ENCODE measurements around the gene RAB40B. TPM values are rescaled to one million over a fixed set of nuclear protein-coding genes. Genes with fewer than 3 reads are reported as not detected.

RAB40B gene
- total RNA-seq, 4 donors from 2014 or later = 4.1 to 18.5 (median 11.3) TPM

DNA sequence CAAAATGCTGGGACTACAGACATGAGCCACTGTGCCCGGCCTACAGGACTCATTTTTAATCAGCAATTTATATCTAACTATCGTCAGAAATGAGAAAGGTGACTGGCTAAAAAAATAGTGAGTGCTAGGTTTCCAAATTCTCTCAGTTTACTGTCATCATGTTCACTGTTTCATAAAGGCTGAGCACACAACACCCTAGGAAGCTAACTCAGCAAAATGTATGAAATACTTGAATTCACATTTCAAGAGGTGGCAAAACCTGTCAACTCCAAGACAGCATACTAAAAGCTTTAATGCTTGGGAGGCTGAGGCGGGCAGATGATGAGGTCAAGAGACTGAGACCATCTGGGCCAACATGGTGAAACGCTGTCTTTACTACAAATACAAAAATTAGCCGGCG is 67.0 kb downstream of the RAB40B start:
- intact Hi-C loops (cut with DNase I; ENCODE audit: low total_unique reads) = no loop called here
- Histone ChIP-seq H3K9me3 (no peaks in the 10 kb centered on the region), H3K27me3 (no peaks in the 10 kb centered on the region), H3K4me1 (no peaks in the 10 kb centered on the region), H3K27ac (no peak overlapping the region), H3K4me3 (no peak overlapping the region), H3K36me3 (no peaks in the 10 kb centered on the region)
- TF ChIP-seq CTCF (IDR thresholded peaks at IDR 0.05) = no peak
- TF ChIP-seq POLR2A (IDR thresholded peaks at IDR 0.05) = no peak
- DNase-seq = no peak

DNA sequence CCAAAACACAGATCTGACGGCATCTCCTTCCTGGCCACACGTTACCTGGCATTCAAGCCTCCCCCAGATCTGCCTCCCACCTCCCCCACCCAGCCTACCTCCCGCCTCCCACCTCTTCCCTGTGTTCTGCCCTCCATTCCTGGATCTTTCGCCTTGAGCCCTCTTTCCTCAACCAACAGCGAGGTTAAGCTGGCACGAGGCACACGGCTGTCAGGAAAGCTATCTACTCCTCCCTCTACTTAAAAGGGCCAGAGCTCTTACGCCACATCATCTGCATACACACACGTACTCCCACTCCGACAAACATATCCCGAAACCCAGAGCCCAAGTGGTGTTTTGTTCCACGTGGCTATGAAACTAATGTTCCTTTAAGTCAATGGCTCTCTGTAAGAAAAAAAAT is 68.3 kb downstream of the RAB40B start:
- Histone ChIP-seq H3K36me3 (no peaks in the 10 kb centered on the region), H3K9me3 (no peaks in the 10 kb centered on the region), H3K4me1 (no peaks in the 10 kb centered on the region), H3K27ac (no peak overlapping the region), H3K4me3 (no peak overlapping the region), H3K27me3 (no peaks in the 10 kb centered on the region)
- no peak for DNase-seq
- intact Hi-C loops (cut with DNase I; ENCODE audit: low total_unique reads) = no loop called here
- no peak for TF ChIP-seq POLR2A (IDR thresholded peaks at IDR 0.05)
- TF ChIP-seq CTCF (IDR thresholded peaks at IDR 0.05) = no peak

DNA sequence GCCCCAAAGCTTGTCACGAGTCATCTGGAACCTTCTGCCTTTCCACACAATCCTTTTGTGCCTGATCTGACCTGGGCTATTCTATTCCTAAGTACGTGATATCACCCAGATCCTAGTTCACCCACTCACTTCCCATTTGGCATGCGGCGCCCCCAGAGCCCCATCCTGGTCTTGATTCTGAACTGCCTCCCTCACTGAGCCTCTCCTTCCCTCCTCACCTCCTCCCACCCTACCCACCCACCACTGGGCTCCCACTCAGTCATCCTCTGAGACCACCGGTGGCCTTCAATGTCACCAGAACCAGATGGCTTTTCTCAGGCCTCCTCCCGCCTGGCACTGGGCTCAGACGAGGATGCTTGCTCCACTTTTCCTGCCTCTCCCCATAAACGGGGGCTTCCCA is 68.8 kb downstream of the RAB40B start:
- intact Hi-C loops (cut with DNase I; ENCODE audit: low total_unique reads) = no loop called here
- Histone ChIP-seq H3K27ac (no peak overlapping the region), H3K4me1 (no peaks in the 10 kb centered on the region), H3K9me3 (no peaks in the 10 kb centered on the region), H3K4me3 (no peak overlapping the region), H3K27me3 (no peaks in the 10 kb centered on the region), H3K36me3 (no peaks in the 10 kb centered on the region)
- no peak for TF ChIP-seq POLR2A (IDR thresholded peaks at IDR 0.05)
- no peak for TF ChIP-seq CTCF (IDR thresholded peaks at IDR 0.05)
- no peak for DNase-seq

- no peak for TF ChIP-seq CTCF (IDR thresholded peaks at IDR 0.05)
- TF ChIP-seq POLR2A (IDR thresholded peaks at IDR 0.05) = no peak
- DNase-seq = no peak
- H3K4me3 ChIP-seq = no peak overlapping the region
- no peaks in the 10 kb centered on the region for H3K4me1 ChIP-seq
- no peaks in the 10 kb centered on the region for H3K27me3 ChIP-seq
- no peaks in the 10 kb centered on the region for H3K9me3 ChIP-seq
- intact Hi-C loops (cut with DNase I; ENCODE audit: low total_unique reads) = no loop called here
- no peak overlapping the region for H3K27ac ChIP-seq
- no peaks in the 10 kb centered on the region for H3K36me3 ChIP-seq
Observed at GRCh38 chr17:82627405-82627804, 71.1 kb downstream of the RAB40B start.

GRCh38 chr17:82623707-82624106 is 74.8 kb downstream of the RAB40B start:
- intact Hi-C loops (cut with DNase I; ENCODE audit: low total_unique reads) = no loop called here
- Histone ChIP-seq H3K4me3 (no peak overlapping the region), H3K27ac (no peak overlapping the region), H3K4me1 (no peaks in the 10 kb centered on the region), H3K27me3 (no peaks in the 10 kb centered on the region), H3K9me3 (no peaks in the 10 kb centered on the region), H3K36me3 (no peaks in the 10 kb centered on the region)
- TF ChIP-seq CTCF (IDR thresholded peaks at IDR 0.05) (no peak), POLR2A (IDR thresholded peaks at IDR 0.05) (no peak)
- DNase-seq = no peak

Data from uterus (tissue), 4 donors.